ENCODE results near the gene AADACL3.

DNA sequence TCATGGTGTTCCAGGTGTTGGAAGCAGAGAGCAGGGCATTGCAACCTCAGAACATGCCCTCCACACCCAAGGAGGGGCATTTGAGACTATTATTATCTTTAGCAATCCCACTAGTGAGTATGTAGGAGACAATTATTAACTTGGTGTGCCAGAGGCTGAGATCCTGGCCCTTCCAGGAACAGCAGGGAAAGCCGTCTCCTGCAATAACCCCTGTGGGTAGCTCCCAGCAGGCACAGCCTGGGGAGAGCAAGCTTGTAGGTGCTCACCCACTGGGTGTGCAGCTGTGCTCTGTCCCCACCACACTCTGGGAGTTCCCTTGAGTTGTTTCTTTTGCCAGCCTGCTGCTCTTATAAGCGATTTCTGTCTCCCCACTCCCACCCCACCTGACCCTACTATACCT is 40.4 kb downstream of the AADACL3 start:
- TF ChIP-seq CTCF (IDR thresholded peaks at IDR 0.05), result no peak
- TF ChIP-seq POLR2A (IDR thresholded peaks at IDR 0.05), result no peak
